ENCODE results near the gene RBM15B. TPM values are rescaled to one million over a fixed set of nuclear protein-coding genes. Genes with fewer than 3 reads are reported as not detected.
"Not testable (repeated sequence)": the region's sequence is repeated elsewhere in the genome, so short reads cannot be mapped to it uniquely, and the experiment has no call there.

RBM15B gene, protein sequence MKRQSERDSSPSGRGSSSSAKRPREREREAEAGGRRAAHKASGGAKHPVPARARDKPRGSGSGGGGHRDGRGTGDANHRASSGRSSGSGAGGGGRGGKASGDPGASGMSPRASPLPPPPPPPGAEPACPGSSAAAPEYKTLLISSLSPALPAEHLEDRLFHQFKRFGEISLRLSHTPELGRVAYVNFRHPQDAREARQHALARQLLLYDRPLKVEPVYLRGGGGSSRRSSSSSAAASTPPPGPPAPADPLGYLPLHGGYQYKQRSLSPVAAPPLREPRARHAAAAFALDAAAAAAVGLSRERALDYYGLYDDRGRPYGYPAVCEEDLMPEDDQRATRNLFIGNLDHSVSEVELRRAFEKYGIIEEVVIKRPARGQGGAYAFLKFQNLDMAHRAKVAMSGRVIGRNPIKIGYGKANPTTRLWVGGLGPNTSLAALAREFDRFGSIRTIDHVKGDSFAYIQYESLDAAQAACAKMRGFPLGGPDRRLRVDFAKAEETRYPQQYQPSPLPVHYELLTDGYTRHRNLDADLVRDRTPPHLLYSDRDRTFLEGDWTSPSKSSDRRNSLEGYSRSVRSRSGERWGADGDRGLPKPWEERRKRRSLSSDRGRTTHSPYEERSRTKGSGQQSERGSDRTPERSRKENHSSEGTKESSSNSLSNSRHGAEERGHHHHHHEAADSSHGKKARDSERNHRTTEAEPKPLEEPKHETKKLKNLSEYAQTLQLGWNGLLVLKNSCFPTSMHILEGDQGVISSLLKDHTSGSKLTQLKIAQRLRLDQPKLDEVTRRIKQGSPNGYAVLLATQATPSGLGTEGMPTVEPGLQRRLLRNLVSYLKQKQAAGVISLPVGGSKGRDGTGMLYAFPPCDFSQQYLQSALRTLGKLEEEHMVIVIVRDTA
- total RNA-seq, result 25.1 TPM

DNA sequence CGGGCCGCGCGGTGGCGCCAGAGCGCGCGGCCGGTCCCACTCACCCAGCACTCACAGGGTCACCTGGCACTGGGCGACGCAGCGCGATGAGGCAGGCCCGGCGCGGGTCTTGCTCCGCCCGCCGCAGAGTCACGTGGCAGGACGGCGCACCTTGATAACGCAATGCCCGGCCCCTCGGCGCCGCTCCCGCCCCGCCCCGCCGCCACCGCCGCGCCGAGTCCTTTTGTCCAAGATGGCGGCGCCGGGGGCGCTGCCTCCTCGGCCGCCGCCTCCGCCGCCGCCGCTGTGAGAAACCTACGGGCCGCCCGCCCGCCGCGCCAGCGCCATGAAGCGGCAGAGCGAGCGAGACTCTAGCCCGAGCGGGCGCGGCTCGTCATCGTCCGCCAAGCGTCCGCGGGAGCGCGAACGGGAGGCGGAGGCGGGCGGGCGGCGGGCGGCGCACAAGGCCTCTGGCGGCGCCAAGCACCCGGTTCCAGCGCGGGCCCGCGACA, at the start of gene RBM15B:
Gene RBM15B (plus strand): TSS at position 211 of the 491 bp plus-strand sequence. CDS start 115 bp downstream, at position 326.
- ATAC-seq, result peak; percentile 91

DNA sequence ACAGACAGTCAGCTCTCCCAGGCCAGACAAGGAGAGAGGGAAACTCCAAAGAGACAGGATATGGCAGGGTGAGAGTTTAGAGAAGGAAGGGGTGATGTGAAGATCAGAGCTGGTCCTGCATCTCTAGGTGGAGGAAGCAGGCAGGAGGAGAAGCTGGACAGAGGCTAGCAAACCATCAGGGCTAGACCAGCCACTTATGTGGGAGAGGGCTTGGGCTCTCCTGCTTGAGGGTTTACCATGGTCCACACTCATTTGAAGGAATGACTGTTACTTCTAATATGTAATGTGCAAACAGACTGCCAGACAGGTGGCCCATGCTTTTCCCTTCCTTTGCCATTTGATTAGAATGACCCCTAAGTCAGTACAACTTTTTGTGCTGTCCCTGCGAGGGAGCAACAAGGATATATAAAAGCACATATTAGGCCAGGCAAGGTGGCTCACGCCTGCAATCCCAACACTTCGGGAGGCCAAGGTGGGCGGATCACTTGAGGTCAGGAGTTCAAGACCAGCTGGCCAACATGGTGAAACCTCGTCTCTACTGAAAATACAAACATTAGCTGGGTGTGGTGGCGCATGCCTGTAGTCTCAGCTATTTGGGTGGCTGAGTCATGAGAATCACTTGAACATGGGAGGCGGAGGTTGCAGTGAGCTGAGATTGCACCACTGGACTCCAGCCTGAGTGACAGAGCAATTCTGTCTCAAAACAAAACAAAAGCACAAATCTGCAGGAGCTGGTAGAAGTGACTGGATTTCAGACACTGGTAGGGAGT, 47.0 kb upstream of the RBM15B start:
- peak; percentile 58 for ATAC-seq

DNA sequence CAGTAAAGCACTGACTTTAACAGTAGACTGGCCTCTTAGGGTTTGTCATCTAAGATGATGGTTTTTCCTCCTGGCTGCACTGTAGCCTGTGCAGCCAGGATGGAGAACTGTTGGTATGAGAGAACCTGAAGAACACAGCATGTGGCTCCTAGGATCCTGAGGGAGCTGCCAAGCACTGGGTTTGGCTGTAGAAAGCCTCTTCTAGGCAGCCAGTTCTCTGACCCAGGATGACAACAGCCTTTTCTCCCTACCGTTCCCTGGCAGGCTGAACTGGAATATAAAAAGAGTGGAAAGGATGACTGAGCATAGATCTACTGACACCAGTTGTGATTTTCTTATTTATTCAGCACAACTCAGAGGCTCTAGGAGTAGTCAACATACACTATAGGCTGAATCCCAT, 40.3 kb upstream of the RBM15B start:
- no peak for ATAC-seq

DNA sequence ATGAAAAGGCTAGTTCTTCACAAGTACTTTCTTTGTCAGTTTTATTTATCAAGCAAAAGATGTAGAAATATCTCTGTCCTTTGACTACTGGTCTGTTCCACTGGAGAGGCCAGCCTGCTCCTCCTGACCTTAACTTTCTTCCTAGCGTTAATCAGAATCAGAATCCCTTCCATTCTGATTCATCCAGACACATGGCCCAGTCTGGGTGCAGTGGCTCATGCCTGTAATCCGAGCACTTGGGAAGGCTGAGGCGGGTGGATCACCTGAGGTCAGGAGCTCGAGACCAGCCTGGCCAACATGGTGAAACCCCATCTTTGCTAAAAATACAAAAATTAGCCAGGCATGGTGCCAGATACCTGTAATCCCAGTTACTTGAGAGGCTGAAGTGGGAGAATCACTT, 38.0 kb upstream of the RBM15B start:
- no peak for ATAC-seq

DNA sequence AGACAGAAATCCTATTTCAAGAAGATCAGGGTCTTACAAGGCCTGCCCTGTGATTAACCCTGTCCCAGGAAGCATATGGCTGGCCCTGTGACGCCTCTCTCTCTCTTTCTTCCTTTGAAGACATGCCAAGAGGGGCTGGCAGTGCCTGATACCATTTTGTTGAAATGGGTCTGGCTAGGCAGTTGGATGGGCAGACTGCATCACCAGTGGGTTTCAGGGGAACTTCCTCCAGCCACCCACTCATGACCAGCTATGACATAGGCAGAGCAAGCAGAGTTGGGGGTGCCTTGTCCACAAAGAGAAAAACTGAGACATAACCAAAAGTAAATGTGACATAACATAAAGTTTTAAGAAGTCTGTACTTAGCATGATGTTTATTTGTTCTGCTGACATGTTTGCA, 37.4 kb upstream of the RBM15B start:
- no peak for ATAC-seq

DNA sequence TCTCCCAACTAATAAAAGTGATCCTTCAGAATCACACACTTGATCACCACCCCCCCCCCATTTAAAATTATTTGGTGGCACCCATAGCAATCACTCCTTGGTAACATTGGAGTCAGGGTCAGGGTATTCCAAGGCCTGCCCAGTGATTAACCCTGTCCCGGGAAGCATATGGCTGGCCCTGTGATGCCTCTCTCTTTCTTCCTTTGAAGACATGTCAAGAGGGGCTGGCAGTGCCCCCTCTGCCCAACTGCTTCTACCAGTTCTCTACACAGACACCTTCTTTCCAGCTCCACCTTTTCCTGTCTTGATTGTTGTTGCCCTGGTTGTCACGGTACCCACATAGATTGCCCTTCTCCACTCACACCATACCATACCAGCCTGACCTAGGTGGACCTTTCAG, 36.9 kb upstream of the RBM15B start:
- no peak for ATAC-seq

DNA sequence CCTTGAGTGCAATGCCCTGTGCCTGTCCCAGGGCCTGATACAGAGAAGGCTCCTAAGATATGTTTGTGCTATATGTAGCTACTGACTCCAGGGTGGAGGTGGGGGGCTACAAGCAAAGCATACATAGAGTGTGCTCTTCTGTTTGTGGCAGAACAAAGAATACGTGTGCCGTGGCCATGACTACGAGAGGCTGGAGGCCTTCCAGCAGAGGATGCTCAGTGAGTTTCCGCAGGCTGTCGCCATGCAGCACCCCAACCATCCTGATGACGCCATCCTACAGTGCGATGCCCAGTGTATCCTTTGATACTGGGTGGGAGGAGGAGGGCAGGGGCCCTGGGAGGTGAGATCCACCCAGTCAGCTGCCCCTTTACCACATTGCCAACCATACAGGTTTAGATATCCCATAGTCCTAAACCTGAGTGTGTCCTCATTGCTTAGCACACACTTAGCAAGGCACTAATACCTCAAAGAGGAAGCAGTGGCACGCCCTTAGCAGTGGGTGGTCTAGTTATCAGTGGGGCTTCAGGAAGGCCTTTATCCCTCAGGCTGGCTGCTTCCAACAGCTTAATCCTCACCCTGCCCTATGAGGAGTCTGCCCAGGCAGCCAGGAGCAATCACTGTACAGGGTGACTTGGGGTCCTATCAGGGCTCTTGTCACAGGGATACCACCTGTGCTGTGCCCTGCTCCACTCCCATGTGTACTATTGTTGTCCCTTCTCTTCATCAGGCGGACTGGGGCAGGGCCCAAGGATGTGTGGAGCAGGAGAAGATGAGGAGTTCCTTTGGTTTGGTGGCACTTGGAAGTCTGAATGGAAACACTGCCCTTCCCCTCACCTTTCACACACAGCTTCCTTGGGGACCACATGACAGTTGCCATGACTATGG, 36.1 kb upstream of the RBM15B start:
- ATAC-seq, result no peak

DNA sequence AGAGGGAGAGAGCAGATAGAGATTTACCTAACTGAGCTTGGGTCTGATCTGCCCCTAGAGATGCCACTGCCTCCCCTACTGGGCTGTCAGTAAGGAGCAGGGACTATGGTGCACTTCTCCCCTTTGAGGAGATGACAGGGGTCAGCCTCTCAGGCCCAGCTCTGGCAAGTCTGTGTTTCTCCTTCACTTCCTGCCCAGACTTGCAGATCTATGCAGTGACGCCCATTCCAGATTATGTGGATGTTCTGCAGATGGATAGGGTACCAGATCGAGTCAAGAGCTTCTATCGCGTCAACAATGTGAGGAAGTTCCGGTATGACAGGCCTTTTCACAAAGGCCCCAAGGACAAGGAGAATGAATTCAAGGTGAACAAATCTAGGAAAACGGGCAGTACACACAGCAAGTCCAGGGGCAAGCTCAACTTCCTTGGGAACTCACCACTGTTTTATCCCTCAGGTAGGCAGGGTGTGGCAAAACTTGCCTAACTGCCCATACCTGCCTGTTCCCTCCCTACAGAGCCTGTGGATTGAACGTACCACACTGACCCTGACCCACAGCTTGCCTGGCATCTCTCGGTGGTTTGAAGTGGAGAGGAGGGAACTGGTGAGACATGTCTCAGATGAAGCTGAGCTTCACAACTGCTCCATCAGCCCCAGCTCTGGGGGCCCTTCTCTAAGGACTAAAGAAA, 35.0 kb upstream of the RBM15B start:
- peak; percentile 94 for ATAC-seq

DNA sequence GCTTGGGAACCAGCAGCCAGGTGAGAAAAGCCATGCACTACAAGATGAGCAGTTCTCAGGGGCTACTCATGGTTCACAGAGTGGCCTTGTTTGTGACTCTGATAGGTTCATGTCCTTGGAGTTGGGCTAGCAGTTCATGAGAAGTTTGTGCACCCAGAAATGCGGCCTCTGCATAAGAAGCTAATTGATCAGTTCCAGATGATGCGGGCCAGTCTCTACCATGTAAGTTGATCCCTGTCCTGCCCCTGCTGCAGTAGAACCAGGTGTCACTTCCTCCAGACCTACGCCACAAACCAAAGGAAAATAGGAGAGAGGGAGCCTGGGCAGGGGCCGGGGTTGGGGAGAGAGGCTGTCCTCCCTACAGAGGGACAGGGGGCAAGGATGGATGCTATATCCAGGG, 33.2 kb upstream of the RBM15B start:
- no peak for ATAC-seq

DNA sequence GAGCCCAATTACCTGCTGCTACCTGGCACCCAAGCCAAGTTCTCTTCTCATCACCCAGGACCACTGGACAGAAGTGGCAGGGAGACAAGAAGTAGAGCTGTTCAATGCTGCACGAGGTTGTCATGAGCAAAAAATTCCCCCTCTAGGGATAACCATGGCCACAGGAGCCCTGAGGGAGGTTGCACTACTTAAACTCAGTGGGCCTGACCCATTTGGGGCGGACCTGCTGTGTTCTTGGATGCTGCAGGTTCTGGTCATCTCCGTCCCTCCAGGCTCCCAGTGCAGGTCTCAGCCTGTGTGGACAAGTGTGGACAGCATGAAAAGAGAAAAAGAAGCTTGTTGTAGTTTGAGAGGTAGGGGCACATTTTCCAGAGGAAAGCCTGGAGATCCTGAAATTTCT, 32.1 kb upstream of the RBM15B start:
- ATAC-seq, result no peak

DNA sequence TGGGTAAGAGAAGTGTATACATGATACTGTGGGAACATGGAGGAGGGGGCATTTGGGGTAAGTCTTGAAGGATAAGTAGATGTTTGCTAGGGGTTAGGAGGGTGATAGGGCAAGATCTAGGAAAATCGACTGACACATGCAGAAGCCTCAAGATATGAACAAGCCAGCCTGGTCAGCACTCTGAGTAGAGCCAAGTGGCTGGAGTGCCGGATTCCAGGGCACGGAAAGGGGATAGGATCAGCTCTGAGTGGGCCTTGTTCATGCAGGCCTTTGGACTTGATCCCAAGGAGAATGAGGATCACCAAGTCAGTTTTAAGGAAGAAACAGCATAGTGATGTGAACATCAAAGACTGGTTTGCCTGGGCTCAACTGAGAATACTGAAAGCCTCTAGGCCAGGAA, 30.3 kb upstream of the RBM15B start:
- ATAC-seq, result no peak

DNA sequence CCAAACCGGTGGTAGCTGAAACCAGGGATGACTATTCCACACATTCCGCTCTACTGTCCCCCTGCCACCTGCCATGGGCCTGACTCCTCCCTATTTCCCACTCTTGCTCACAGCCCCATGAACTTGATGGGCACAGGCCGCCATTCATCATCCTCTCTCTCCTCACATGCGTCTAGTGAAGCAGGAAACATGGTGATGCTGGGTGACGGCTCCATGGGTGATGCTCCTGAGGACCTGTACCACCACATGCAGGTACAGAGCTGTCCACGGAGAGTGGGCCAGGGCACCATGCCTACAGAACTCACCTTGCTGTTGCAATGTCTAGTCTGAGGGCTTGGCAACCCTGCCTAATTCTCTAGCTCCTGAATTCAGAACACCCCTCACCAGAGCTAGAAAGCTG, 29.3 kb upstream of the RBM15B start:
- ATAC-seq, result no peak

DNA sequence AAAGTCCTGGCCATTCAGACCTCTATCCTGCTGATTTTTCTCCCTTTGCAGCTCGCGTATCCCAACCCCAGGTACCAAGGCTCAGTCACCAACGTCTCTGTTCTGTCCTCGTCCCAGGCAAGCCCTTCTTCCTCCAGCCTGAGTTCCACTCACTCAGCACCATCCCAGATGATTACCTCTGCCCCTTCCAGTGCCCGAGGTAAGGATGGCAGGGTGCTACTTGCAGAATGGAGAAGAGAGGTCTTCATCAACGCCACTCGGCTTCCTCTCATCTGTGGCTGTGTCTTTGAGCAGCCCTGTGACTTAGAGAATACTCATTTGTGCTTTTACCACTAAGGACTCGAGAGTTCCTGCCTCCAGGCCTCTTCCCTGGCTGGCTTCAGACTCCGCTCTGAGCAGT, 28.6 kb upstream of the RBM15B start:
- no peak for ATAC-seq

DNA sequence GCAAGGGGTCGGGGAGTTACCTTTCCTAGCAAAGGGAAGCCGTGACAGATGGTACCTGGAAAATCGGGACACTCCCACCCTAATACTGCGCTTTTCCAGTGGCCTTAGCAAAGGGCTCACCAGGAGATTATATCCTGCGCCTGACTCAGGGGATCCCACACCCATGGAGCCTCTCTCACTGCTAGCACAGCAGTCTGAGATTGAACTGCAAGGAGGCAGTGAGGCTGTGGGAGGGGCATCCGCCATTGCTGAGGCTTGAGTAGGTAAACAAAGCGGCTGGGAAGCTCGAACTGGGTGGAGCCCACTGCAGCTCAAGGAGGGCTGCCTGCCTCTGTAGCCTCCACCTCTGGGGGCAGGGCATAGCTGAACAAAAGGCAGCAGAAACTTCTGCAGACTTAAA, 22.8 kb upstream of the RBM15B start:
- not testable (repeated sequence) for ATAC-seq

DNA sequence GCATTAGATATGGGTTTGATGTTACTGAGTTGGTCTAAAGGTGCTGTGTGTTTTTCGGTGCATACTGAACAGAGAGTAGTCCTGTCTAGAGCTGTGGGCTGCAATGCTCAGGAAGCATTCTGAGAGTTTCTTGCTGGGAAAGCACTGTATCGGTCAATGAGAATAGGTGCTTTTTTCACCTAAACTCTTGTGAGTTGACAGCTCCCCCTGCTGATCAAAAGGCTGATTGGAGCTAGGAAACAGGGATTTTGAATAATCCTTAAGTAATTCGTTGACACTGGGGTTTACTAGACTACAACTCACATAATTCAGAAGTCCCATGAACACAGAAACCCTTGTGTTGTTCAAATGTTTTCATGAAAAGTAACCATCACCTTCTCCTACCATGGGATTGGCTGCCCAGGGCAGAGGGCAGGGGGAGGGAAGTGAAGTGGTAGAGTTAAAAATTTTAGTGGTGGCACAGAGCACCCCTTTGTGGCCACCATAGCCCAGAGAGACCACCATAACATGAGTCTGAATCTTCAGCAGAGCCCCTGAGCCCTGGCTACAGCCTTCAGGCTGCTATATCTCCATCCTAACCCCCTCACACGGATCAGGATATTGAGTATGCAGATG, 19.0 kb upstream of the RBM15B start:
- peak; percentile 68 for ATAC-seq

DNA sequence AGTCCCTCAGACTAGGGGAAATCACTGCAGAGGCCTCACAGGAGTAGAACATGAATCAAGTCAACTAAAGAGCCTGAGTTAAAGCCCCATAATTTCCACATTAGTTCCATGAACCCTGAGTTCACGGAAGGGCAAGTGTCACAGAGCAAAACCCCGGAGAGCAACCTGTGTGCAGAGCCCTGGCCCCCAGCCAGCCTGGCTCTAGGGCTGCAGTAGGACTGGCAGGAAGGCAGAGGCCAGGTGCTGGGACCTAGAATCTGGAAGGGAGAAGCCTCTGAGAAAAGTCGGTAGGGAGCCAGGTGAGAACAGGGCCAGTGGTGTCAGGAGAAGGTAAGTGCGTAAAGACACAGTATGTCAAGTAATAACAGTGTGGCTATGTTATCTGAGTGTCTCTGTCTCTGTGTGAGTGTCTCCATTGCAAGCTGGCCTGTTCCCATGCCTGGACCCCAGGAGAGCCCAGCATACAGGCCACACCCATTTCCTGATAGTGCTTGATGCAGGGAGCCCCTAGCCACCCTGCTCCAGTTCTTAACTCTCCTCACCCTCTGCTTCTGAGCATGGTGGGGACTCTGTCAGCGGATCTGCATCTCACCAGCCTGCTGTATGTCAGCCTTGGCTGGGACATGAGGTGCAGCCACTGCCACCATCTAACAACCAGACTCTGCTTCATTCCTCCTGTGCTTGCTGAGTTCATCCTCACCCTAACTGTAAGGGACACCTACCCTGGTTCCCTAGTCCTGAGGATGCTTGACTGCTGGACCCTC, 17.2 kb upstream of the RBM15B start:
- no peak for ATAC-seq

DNA sequence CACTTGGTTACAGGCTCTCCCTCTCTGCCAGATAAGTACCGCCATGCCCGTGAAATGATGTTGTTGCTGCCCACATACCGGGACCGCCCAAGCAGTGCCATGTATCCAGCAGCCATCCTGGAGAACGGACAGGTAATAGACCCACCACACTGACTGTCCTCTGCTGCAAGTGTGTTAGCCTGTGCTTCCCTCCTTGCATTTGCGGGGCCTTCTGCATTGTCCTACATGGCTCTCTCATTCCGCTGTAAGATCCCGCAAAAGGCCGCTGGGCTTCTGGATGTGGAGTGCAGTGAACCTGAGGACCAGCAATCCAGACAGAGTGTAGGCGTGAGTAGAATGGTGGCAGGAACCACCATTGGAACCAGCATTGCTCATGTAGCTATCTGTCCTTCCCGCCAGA, 16.6 kb upstream of the RBM15B start:
- no peak for ATAC-seq

DNA sequence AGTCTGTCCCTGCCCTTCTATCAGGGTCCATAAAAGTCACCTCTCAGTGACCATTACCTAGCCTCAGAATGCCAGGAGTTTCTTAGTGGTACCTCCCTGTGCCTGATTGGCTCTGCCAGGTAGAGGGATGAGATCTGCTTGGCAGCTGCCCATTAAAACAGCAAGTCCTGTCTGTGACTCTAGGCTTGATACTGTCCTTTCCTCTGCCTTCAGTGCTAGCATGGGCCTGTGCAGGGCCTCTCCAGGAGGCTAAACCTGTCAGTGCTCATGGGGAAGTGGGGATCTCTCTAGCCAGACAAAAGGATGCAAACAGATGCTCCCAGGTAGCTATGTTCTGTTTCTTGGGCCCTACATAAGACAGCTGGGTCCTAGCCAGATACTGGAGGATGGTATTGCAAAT, 15.9 kb upstream of the RBM15B start:
- no peak for ATAC-seq

DNA sequence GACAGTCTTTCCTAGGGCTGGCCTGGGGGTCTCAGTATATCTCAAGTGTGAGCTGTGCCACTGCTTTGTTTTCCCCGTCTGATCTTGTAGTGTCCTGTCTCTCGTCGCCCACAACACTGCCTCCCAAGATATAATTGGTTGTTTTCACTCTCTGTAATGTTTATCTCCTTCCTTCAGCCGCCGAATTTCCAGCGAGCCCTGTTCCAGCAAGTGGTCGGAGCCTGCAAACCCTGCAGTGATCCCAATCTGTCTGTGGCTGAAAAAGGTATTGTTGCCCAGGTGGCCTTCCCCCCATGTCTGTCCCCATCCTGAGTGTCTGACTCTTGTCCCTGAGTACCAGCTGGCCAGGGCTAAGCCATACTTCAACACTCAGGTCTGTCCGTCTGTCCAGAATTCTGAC, 15.5 kb upstream of the RBM15B start:
- no peak for ATAC-seq

DNA sequence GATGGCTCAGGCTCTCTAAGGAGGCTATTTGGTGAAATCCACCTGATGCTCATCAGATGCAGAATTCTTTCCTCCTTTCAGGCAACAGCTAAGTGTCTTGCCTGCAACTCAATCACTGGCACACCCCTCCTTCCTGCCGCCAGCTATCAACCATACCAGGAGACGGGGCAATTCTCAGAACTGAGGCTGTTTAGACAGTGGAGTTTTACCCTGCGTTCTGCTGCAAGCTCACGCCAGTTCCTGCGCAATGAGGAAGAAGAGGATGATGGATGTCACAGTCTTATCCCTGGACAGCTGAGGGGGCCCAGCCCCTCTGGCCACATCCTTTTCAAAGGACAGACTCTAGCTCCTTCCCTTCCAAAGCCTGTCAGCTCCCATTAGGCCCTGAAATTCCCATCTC, 13.0 kb upstream of the RBM15B start:
- no peak for ATAC-seq
